ENCODE data around the gene SULT4A1.

Gene SULT4A1

GRCh38 chr22:43849731-43850130 is 12.6 kb downstream of the SULT4A1 start:
- Histone ChIP-seq H3K9ac (ENCODE audit: low read depth, low read length) (no peak overlapping the region), H2AFZ (ENCODE audit: low read depth, low read length) (no peak overlapping the region), H3K4me2 (ENCODE audit: insufficient read depth, low read length) (no peak overlapping the region), H4K20me1 (ENCODE audit: insufficient read depth, low read length) (peaks cover 5% of the 10 kb centered on the region; the same call in 1 of the 2 replicates), H3K4me3 (ENCODE audit: low read depth in 1 of 2, low read length in 2 of 2) (no peak overlapping the region), H3K36me3 (ENCODE audit: insufficient read depth, low read length) (no peaks in the 10 kb centered on the region), H3K27ac (ENCODE audit: low read length) (no peak overlapping the region), H3K27me3 (ENCODE audit: insufficient read depth, low read length, poor library complexity) (no peaks in the 10 kb centered on the region), H3K4me1 (ENCODE audit: insufficient read depth, low read length) (no peaks in the 10 kb centered on the region), H3K9me3 (ENCODE audit: insufficient read depth, low read length, severe bottlenecking) (no peaks in the 10 kb centered on the region), H3K79me2 (ENCODE audit: insufficient read depth, low read length) (no peaks in the 10 kb centered on the region)
- ATAC-seq (ENCODE audit: insufficient read depth, low read depth) = no peak
- TF ChIP-seq CTCF (IDR thresholded peaks at IDR 0.05; ENCODE audit: borderline replicate concordance, extremely low read depth, low read length, poor library complexity, severe bottlenecking) (no peak), EZH2 (IDR thresholded peaks at IDR 0.05; ENCODE audit: borderline replicate concordance, low read depth, low read length, severe bottlenecking) (no peak)
- DNase-seq = no peak

- Histone ChIP-seq H2AFZ (ENCODE audit: low read depth, low read length) (no peak overlapping the region), H3K36me3 (ENCODE audit: insufficient read depth, low read length) (no peaks in the 10 kb centered on the region), H4K20me1 (ENCODE audit: insufficient read depth, low read length) (peaks cover 5% of the 10 kb centered on the region; the same call in 1 of the 2 replicates), H3K27me3 (ENCODE audit: insufficient read depth, low read length, poor library complexity) (no peaks in the 10 kb centered on the region), H3K9me3 (ENCODE audit: insufficient read depth, low read length, severe bottlenecking) (no peaks in the 10 kb centered on the region), H3K79me2 (ENCODE audit: insufficient read depth, low read length) (no peaks in the 10 kb centered on the region), H3K27ac (ENCODE audit: low read length) (no peak overlapping the region), H3K4me1 (ENCODE audit: insufficient read depth, low read length) (no peaks in the 10 kb centered on the region), H3K9ac (ENCODE audit: low read depth, low read length) (no peak overlapping the region), H3K4me2 (ENCODE audit: insufficient read depth, low read length) (no peak overlapping the region), H3K4me3 (ENCODE audit: low read depth in 1 of 2, low read length in 2 of 2) (no peak overlapping the region)
- DNase-seq = no peak
- no peak for ATAC-seq (ENCODE audit: insufficient read depth, low read depth)
- TF ChIP-seq CTCF (IDR thresholded peaks at IDR 0.05; ENCODE audit: borderline replicate concordance, extremely low read depth, low read length, poor library complexity, severe bottlenecking) (no peak), EZH2 (IDR thresholded peaks at IDR 0.05; ENCODE audit: borderline replicate concordance, low read depth, low read length, severe bottlenecking) (no peak)
Measured at GRCh38 chr22:43848366-43849171, 13.7 kb downstream of the SULT4A1 start.

DNA sequence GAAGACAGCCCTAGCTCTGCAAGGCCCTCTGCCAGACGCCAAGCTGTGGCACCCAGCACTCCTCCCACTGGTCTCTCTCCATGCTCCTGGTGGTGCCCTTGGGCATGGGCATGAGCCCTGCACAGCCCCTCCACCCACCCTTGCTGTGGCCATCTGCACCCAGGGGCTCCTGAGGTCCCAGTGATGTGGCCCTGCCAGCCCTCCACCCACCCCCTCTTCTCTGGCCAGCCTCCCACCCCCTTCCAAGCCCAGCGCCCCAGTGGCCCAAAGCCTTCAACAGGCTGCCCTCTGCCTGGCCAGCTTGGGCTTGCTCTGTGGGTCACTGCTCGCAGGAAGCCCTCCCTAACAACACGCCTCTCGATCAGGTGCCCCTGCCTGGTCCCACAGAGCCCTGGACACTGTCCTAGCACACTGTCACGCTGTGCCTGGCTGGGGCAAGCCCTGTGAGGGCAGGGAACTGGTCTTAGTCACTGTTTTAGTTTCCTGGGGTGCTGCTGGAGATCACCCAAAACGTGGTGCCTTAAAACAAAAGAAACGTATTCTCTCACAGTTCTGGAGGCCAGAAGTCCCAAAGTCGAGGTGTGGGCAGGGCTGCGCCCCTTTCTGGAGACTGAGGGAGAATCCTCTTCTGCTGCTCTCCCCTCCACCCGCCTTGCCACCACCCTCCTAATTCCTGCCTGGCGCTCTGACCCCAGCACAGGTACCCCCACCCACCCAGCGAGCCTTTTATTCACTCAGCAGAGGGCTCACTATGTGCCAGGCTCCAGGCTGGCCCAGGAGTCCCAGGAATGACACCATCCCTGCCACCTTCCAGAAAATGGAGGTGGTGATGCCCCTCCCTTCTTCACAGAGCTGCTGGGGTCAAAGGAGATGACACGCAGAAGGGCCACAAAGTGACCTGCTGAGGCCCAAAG is 14.7 kb downstream of the SULT4A1 start:
- no peak for ATAC-seq (ENCODE audit: insufficient read depth, low read depth)
- no peak overlapping the region for H3K9ac ChIP-seq (ENCODE audit: low read depth, low read length)
- no peaks in the 10 kb centered on the region for H3K36me3 ChIP-seq (ENCODE audit: insufficient read depth, low read length)

More for the DNA sequence above, 14.7 kb downstream of the SULT4A1 start:
- H3K4me1 ChIP-seq (ENCODE audit: insufficient read depth, low read length) = no peaks in the 10 kb centered on the region
- H3K79me2 ChIP-seq (ENCODE audit: insufficient read depth, low read length) = no peaks in the 10 kb centered on the region
- H3K27me3 ChIP-seq (ENCODE audit: insufficient read depth, low read length, poor library complexity) = no peaks in the 10 kb centered on the region
- H4K20me1 ChIP-seq (ENCODE audit: insufficient read depth, low read length) = peaks cover 5% of the 10 kb centered on the region; the same call in 1 of the 2 replicates
- no peaks in the 10 kb centered on the region for H3K9me3 ChIP-seq (ENCODE audit: insufficient read depth, low read length, severe bottlenecking)
- no peak overlapping the region for H2AFZ ChIP-seq (ENCODE audit: low read depth, low read length)
- TF ChIP-seq EZH2 (IDR thresholded peaks at IDR 0.05; ENCODE audit: borderline replicate concordance, low read depth, low read length, severe bottlenecking) (no peak), CTCF (IDR thresholded peaks at IDR 0.05; ENCODE audit: borderline replicate concordance, extremely low read depth, low read length, poor library complexity, severe bottlenecking) (no peak)
- H3K27ac ChIP-seq (ENCODE audit: low read length) = no peak overlapping the region
- no peak for DNase-seq
- H3K4me2 ChIP-seq (ENCODE audit: insufficient read depth, low read length) = no peak overlapping the region
- H3K4me3 ChIP-seq (ENCODE audit: low read depth in 1 of 2, low read length in 2 of 2) = no peak overlapping the region

Measured in DND-41 (cell line).